Trophoblast cell (in vitro differentiated cells and primary cell): ENCODE results near the gene PPHLN1.
"Not testable (repeated sequence)": the region's sequence is repeated elsewhere in the genome, so short reads cannot be mapped to it uniquely, and the experiment has no call there.

ENCODE experiments used
- DNase-seq, 2 donors: peaks; one replicate each; pipeline ENCODE4 v3.0.0-alpha.2; 2016
- H2AFZ ChIP-seq: 2 replicates; pipeline ENCODE4 v1.6.1; 2013; ENCODE audit warnings: low read length, moderate library complexity, mild to moderate bottlenecking; ENCODE audit not compliant: insufficient read depth, poor library complexity
- H2AK5ac ChIP-seq: 2 replicates; pipeline ENCODE4 v1.6.1; 2013; ENCODE audit warnings: mild to moderate bottlenecking, low read length
- H2BK120ac ChIP-seq: 2 replicates; pipeline ENCODE4 v1.6.1; 2013; ENCODE audit warnings: low read length, mild to moderate bottlenecking, moderate library complexity; ENCODE audit not compliant: insufficient read depth, poor library complexity
- H2BK12ac ChIP-seq: 2 replicates; pipeline ENCODE4 v1.6.1; 2013; ENCODE audit warnings: mild to moderate bottlenecking, low read length, moderate library complexity
- H2BK5ac ChIP-seq: 2 replicates; pipeline ENCODE4 v1.6.1; 2013; ENCODE audit warnings: low read length, low read depth, moderate library complexity, mild to moderate bottlenecking; ENCODE audit not compliant: poor library complexity
- H3K14ac ChIP-seq: 2 replicates; pipeline ENCODE4 v1.6.1; 2013; ENCODE audit warnings: mild to moderate bottlenecking, low read length
- H3K18ac ChIP-seq: 2 replicates; pipeline ENCODE4 v1.6.1; 2013; ENCODE audit warnings: mild to moderate bottlenecking, low read length
- H3K23ac ChIP-seq: 2 replicates; pipeline ENCODE4 v1.6.1; 2013; ENCODE audit warnings: low read length
- H3K27ac ChIP-seq: 2 replicates; pipeline ENCODE4 v1.5.1; 2013; ENCODE audit warnings: low read depth, mild to moderate bottlenecking, inconsistent platforms, low read length, moderate library complexity
- H3K27me3 ChIP-seq: 2 replicates; pipeline ENCODE4 v1.6.1; 2013; ENCODE audit warnings: inconsistent platforms, mild to moderate bottlenecking, low read length, moderate library complexity; ENCODE audit not compliant: insufficient read depth
- H3K36me3 ChIP-seq, 2 experiments: 1 replicate in 1 of 2; 2 replicates in 1 of 2; pipeline ENCODE4 v1.6.1; 2013; ENCODE audit warnings: low read length in 2 of 2, mild to moderate bottlenecking in 2 of 2, moderate library complexity in 1 of 2; ENCODE audit not compliant: insufficient read depth in 2 of 2, control insufficient read depth in 1 of 2
- H3K4ac ChIP-seq: 2 replicates; pipeline ENCODE4 v1.6.1; 2013; ENCODE audit warnings: low read depth, mild to moderate bottlenecking, low read length, moderate library complexity
- H3K4me1 ChIP-seq, 2 experiments: 1 replicate in 1 of 2; 2 replicates in 1 of 2; pipeline ENCODE4 v1.6.1; 2013; ENCODE audit warnings: low read length in 2 of 2, mild to moderate bottlenecking in 2 of 2, moderate library complexity in 1 of 2; ENCODE audit not compliant: insufficient read depth in 2 of 2, control insufficient read depth in 1 of 2
- H3K4me2 ChIP-seq: 2 replicates; pipeline ENCODE4 v1.6.1; 2013; ENCODE audit warnings: inconsistent platforms, mild to moderate bottlenecking, low read length, moderate library complexity
- H3K4me3 ChIP-seq: 2 replicates; pipeline ENCODE4 v1.5.1; 2013; ENCODE audit warnings: mild to moderate bottlenecking, low read depth, low read length, inconsistent platforms
- H3K79me1 ChIP-seq: one replicate; pipeline ENCODE4 v1.6.1; 2013; ENCODE audit warnings: low read length
- H3K79me2 ChIP-seq: 2 replicates; pipeline ENCODE4 v1.6.1; 2013; ENCODE audit warnings: low read length, mild to moderate bottlenecking; ENCODE audit not compliant: control insufficient read depth, insufficient read depth, poor library complexity
- H3K9ac ChIP-seq: 2 replicates; pipeline ENCODE4 v1.6.1; 2013; ENCODE audit warnings: mild to moderate bottlenecking, low read length
- H3K9me3 ChIP-seq: 2 replicates; pipeline ENCODE4 v1.6.1; 2013; ENCODE audit warnings: low read depth, mild to moderate bottlenecking, control low read depth, inconsistent platforms, low read length; ENCODE audit not compliant: insufficient read depth
- H4K12ac ChIP-seq: 2 replicates; pipeline ENCODE4 v1.6.1; 2013; ENCODE audit warnings: low read depth, mild to moderate bottlenecking, low read length, moderate library complexity
- H4K8ac ChIP-seq: 2 replicates; pipeline ENCODE4 v1.6.1; 2013; ENCODE audit warnings: low read depth, mild to moderate bottlenecking, low read length, moderate library complexity
- H4K91ac ChIP-seq: one replicate; pipeline ENCODE4 v1.6.1; 2013; ENCODE audit warnings: low read depth, mild to moderate bottlenecking, low read length, moderate library complexity
- WGBS: extraction: QIAGEN DNeasy Blood & Tissue Kit; methylation state at CpG from one replicate; pipeline ENCODE4 v1.1.7; 2013; ENCODE audit warnings: missing lambda C conversion rate; ENCODE audit not compliant: insufficient read length, insufficient coverage; ENCODE audit errors: extremely low coverage; 5-methylcytosine and 5-hydroxymethylcytosine counted together

Gene PPHLN1

GRCh38 chr12:42342028-42342427, 16.1 kb downstream of the PPHLN1 start:
- Histone ChIP-seq H2AFZ (no peak overlapping the region), H3K4me3 (no peak overlapping the region), H3K18ac (no peak overlapping the region), H2BK120ac (no peak overlapping the region), H3K14ac (no peak overlapping the region), H3K4me2 (no peak overlapping the region), H3K27ac (no peak overlapping the region), H4K12ac (no peak overlapping the region), H2BK5ac (no peak overlapping the region), H4K8ac (no peak overlapping the region), H3K9ac (no peak overlapping the region), H3K27me3 (no peaks in the 10 kb centered on the region), H2BK12ac (no peak overlapping the region), H3K36me3 (peaks cover 3 to 5% of the 10 kb centered on the region in 2 experiments), H3K23ac (no peak overlapping the region), H3K79me2 (no peaks in the 10 kb centered on the region), H3K4ac (no peak overlapping the region), H3K9me3 (no peaks in the 10 kb centered on the region), H3K79me1 (no peaks in the 10 kb centered on the region), H4K91ac (no peak overlapping the region), H3K4me1 (no peaks in the 10 kb centered on the region), H2AK5ac (no peak overlapping the region)
- no CpG with 5 or more reads among the region's 2 CpGs for WGBS
- no peak for DNase-seq

GRCh38 chr12:42343721-42344120, 17.8 kb downstream of the PPHLN1 start:
- WGBS, result no CpG with 5 or more reads among the region's 3 CpGs
- Histone ChIP-seq H3K23ac (no peak overlapping the region), H4K91ac (no peak overlapping the region), H3K18ac (no peak overlapping the region), H3K9ac (no peak overlapping the region), H3K4me2 (no peak overlapping the region), H3K9me3 (no peaks in the 10 kb centered on the region), H3K27me3 (no peaks in the 10 kb centered on the region), H2BK12ac (no peak overlapping the region), H3K4me1 (no peaks in the 10 kb centered on the region), H3K27ac (no peak overlapping the region), H3K79me1 (no peaks in the 10 kb centered on the region), H3K14ac (no peak overlapping the region), H4K12ac (no peak overlapping the region), H3K4ac (no peak overlapping the region), H3K79me2 (no peaks in the 10 kb centered on the region), H2AK5ac (no peak overlapping the region), H2BK5ac (no peak overlapping the region), H4K8ac (no peak overlapping the region), H3K36me3 (peaks cover 0 to 2% of the 10 kb centered on the region in 2 experiments), H2AFZ (no peak overlapping the region), H3K4me3 (no peak overlapping the region), H2BK120ac (no peak overlapping the region)
- no peak for DNase-seq

- H3K9me3 ChIP-seq, result no peaks in the 10 kb centered on the region
- WGBS, result no CpG with 5 or more reads among the region's 1 CpG
- H3K79me2 ChIP-seq, result no peaks in the 10 kb centered on the region
Observed at GRCh38 chr12:42346403-42347002, 20.5 kb downstream of the PPHLN1 start.

GRCh38 chr12:42349119-42350020, 23.4 kb downstream of the PPHLN1 start:
- H3K36me3 ChIP-seq, H3K9ac ChIP-seq, H3K27ac ChIP-seq, H4K12ac ChIP-seq, H2AK5ac ChIP-seq, H2AFZ ChIP-seq, H3K4me2 ChIP-seq, H3K14ac ChIP-seq, H3K4me3 ChIP-seq, H4K8ac ChIP-seq, H3K79me2 ChIP-seq, DNase-seq, H3K79me1 ChIP-seq, H2BK120ac ChIP-seq, H3K23ac ChIP-seq, H3K27me3 ChIP-seq, H4K91ac ChIP-seq, H3K4me1 ChIP-seq, H3K4ac ChIP-seq, H2BK12ac ChIP-seq, H3K9me3 ChIP-seq, H3K18ac ChIP-seq, H2BK5ac ChIP-seq: not testable (repeated sequence)
- WGBS, result no CpG with 5 or more reads among the region's 16 CpGs

More at GRCh38 chr12:42346403-42347002, 20.5 kb downstream of the PPHLN1 start:
- H3K4me2 ChIP-seq, result no peak overlapping the region
- no peak overlapping the region for H4K91ac ChIP-seq
- no peak for DNase-seq
- no peak overlapping the region for H3K14ac ChIP-seq
- H3K27me3 ChIP-seq, result no peaks in the 10 kb centered on the region
- peaks cover 0 to 2% of the 10 kb centered on the region in 2 experiments for H3K36me3 ChIP-seq
- H3K4me1 ChIP-seq, result no peaks in the 10 kb centered on the region
- no peaks in the 10 kb centered on the region for H3K79me1 ChIP-seq
- no peak overlapping the region for H4K12ac ChIP-seq
- no peak overlapping the region for H2BK5ac ChIP-seq
- H3K23ac ChIP-seq, result no peak overlapping the region
- no peak overlapping the region for H2BK12ac ChIP-seq
- H2AK5ac ChIP-seq, result no peak overlapping the region
- no peak overlapping the region for H3K27ac ChIP-seq
- H3K18ac ChIP-seq, result no peak overlapping the region
- H3K9ac ChIP-seq, result no peak overlapping the region
- no peak overlapping the region for H3K4me3 ChIP-seq
- no peak overlapping the region for H3K4ac ChIP-seq
- no peak overlapping the region for H4K8ac ChIP-seq
- no peak overlapping the region for H2AFZ ChIP-seq
- no peak overlapping the region for H2BK120ac ChIP-seq
